ENCODE results near the gene NOXRED1.

- TF ChIP-seq CTCF (IDR thresholded peaks at IDR 0.05) (peak in 3 of 4 experiments; percentile 37 to 62 (median 43)), POLR2AphosphoS5 (IDR thresholded peaks at IDR 0.05) (no peak), POLR2A (IDR thresholded peaks at IDR 0.05) (no peak), EP300 (IDR thresholded peaks at IDR 0.05) (no peak)
Observed at GRCh38 chr14:77459072-77459723, 35.9 kb upstream of the NOXRED1 start.
